HL-60 (cell line): ENCODE data around the gene SAMD14.

Experiments
- GABPA ChIP-seq: IDR thresholded peaks from 2 replicates; pipeline ENCODE4 v1.6.1; 2012; ENCODE audit warnings: low read depth
- TF ChIP-seq, protein P1 (sequence below): IDR thresholded peaks from one replicate; pipeline ENCODE4 v1.5.1; 2011; ENCODE audit warnings: low read length, control low read depth, inconsistent platforms; ENCODE audit not compliant: insufficient read depth

- TF ChIP-seq, protein P1, sequence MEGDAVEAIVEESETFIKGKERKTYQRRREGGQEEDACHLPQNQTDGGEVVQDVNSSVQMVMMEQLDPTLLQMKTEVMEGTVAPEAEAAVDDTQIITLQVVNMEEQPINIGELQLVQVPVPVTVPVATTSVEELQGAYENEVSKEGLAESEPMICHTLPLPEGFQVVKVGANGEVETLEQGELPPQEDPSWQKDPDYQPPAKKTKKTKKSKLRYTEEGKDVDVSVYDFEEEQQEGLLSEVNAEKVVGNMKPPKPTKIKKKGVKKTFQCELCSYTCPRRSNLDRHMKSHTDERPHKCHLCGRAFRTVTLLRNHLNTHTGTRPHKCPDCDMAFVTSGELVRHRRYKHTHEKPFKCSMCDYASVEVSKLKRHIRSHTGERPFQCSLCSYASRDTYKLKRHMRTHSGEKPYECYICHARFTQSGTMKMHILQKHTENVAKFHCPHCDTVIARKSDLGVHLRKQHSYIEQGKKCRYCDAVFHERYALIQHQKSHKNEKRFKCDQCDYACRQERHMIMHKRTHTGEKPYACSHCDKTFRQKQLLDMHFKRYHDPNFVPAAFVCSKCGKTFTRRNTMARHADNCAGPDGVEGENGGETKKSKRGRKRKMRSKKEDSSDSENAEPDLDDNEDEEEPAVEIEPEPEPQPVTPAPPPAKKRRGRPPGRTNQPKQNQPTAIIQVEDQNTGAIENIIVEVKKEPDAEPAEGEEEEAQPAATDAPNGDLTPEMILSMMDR = no peak
- TF ChIP-seq GABPA = no peak
Measured at GRCh38 chr17:50090971-50091917, 38.7 kb downstream of the SAMD14 start.
